Right lung (tissue), 5 donors: ENCODE measurements around the gene SPTBN1. TPM values are rescaled to one million over a fixed set of nuclear protein-coding genes. Genes with fewer than 3 reads are reported as not detected.
A peak's percentile ranks its signal among the peaks of the same experiment; 100 is the strongest.

ENCODE experiments used
- DNase-seq, 2 donors: peaks; one replicate each; pipeline ENCODE4 v3.0.0-alpha.2; 2013
- polyA plus RNA-seq, 5 donors: library from polyadenylated mRNA; unstranded; fragments of 120-200 nt; gene quantifications; one replicate each; pipeline versions ENCODE4 v1.2.1 to v1.2.3, GENCODE V29; 2013; ENCODE audit warnings: inconsistent platforms in 1 of 5, low replicate concordance in 1 of 5; ENCODE audit not compliant: insufficient read length in 5 of 5, insufficient read depth in 1 of 5

SPTBN1 gene
- polyA plus RNA-seq, 5 donors, result 413 to 552 (median 522) TPM

DNA sequence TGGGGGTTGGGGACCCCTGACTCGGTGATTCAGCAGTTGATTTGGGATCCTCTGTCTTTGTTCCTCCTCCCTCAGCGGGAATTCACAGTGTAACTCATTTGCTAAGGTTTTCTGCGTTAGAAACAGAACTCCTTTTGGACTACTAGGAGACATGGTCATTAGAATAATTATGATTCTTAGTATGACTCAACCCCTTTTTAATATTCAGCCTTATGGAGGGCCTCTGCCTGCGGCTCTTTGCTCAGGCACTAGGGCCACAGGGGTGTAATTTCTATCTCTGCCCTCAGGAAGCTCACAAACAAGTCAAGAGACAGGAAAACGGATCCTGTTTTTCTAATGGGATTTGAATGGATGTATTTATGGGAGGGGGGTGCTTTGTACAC is 117.4 kb downstream of the SPTBN1 start:
- no peak for DNase-seq

- no peak for DNase-seq
These were observed 118.2 kb downstream of the SPTBN1 start for GRCh38 chr2:54574107-54574859.

DNA sequence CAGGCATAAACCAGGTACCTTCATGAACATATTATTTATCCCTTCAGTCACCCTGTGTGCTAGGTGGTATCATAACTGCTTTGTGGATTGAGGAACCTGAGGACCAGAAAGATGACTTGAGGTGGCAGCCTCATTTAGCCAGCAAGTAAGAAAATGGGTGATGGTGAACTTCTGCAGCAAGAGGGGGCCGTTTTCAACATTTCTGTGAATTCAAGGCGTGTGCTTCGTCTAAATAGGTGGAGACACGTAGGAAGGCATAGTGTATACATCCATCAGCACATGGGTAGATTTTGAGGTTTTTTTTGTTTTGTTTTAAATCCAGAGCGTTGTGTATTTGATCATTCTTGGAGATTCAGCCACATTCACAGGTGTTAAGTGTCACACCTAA is 118.7 kb downstream of the SPTBN1 start:
- no peak for DNase-seq

GRCh38 chr2:54575379-54575888 is 119.3 kb downstream of the SPTBN1 start:
- DNase-seq, result no peak

- no peak for DNase-seq
These were observed 120.9 kb downstream of the SPTBN1 start for GRCh38 chr2:54577035-54577434.

DNA sequence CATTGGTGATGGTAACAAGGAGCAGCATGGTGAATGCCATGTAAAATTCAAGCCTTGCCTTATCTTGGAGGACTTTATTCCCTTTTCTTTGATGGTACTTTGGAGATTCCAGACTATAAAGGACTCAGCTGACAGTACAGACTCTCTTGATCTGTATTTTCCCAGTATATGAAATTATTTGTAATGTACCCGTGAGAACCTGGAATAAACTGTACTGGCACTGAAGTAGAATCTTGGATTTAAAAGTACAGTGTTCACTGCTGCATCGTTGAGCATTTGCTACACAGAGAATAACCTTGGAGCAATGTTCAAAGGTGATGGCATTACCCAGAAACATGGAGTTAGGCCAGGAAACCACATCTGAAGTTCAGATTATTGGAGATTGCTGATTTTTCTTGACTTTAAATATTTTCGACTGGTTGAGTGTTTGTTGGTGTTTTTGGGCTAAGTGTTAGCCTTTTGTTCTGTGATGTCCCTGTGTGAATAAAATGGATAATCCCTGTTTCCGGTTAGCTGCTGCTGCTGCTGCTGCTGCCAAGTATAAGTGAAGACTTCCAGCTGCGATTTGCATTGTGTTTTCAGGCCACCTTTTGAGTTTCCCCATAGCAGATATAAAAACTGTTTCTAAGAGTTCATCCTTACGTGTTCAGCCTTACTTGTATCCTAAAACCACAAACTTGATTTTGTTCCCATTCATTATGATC is 122.0 kb downstream of the SPTBN1 start:
- DNase-seq, result peak in 1 of 2 donors; percentile 50

DNA sequence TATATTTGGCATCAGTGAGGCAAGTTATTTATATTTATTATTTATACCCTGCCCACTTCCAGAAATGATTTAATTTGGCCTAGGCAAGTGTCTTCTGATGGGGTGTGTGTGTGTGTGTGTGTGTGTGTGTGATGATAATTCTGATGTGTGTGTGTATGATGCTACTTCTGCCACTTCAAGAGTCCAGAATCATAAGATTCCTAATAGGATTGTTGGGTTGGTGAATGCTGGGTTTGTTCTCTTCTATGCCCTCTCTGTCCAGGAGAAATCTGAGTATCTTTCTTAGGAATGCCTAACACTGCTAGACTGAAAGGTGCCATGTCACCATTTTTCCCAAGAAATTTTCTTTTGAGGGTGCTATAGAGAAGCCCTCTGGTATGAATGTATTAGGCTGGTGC is 122.5 kb downstream of the SPTBN1 start:
- no peak for DNase-seq

GRCh38 chr2:54579061-54579681 is 123.0 kb downstream of the SPTBN1 start:
- DNase-seq, result no peak

- no peak for DNase-seq
These were observed 123.8 kb downstream of the SPTBN1 start for GRCh38 chr2:54579682-54580620.

GRCh38 chr2:54581326-54582039 is 125.4 kb downstream of the SPTBN1 start:
- DNase-seq, result no peak

DNA sequence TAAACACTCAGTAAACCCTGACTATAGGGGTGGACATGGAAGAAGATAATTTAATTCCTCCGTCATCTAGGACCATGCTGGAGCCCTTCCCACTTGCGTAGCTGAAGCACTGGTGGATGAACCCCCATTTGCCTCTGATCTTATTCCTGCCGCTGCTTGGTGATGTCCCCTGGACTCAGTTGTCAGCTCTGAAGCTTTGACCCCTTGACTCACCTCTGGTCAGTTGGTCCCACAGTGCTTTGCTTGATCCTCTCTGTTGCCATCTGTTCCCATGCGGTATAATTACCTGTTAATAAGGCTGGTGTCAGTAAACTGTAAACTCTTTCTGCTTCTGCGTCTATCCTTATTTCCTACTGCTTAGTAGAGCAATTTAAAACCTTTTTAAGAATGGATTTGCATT is 126.9 kb downstream of the SPTBN1 start:
- no peak for DNase-seq

DNA sequence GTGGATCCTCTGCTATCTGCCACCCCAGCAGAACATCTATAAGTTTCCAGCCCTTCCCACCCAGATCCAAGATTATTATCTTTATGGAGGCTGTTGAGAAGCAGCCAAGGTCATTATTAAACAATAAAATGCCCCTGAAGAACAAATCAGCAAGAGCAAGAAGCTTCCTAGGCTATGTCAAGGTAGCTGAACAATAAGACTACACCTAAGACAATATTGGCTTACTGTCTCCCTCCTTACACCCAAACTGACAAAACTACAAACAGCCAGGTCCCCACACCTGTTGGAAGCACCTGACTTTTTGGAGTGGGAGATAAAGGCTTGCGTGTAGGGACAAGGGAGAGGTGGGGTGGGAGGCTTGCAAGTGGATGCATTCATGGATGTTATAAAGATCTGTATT is 128.5 kb downstream of the SPTBN1 start:
- DNase-seq, result no peak

GRCh38 chr2:54585136-54585733 is 129.1 kb downstream of the SPTBN1 start:
- DNase-seq, result no peak

DNA sequence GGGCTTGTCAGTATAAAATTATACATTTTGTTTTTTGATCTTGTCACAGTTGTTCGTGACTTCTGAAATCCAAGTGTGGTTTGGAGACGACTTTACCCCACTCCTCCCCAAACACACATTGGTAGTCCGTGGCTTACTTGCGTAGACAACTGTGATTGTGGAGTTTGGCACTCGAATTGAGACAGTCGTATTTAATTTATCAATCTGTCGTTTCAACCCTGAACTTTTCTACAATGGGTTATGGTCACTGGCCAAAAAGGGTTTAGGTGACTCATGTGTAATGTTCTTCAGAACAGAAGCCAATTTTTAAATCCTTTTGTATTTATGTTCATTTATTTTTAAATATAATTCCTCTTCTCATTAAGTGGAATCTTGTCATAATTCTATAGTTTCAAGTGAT is 129.9 kb downstream of the SPTBN1 start:
- no peak for DNase-seq

GRCh38 chr2:54586494-54586893 is 130.4 kb downstream of the SPTBN1 start:
- DNase-seq, result no peak

DNA sequence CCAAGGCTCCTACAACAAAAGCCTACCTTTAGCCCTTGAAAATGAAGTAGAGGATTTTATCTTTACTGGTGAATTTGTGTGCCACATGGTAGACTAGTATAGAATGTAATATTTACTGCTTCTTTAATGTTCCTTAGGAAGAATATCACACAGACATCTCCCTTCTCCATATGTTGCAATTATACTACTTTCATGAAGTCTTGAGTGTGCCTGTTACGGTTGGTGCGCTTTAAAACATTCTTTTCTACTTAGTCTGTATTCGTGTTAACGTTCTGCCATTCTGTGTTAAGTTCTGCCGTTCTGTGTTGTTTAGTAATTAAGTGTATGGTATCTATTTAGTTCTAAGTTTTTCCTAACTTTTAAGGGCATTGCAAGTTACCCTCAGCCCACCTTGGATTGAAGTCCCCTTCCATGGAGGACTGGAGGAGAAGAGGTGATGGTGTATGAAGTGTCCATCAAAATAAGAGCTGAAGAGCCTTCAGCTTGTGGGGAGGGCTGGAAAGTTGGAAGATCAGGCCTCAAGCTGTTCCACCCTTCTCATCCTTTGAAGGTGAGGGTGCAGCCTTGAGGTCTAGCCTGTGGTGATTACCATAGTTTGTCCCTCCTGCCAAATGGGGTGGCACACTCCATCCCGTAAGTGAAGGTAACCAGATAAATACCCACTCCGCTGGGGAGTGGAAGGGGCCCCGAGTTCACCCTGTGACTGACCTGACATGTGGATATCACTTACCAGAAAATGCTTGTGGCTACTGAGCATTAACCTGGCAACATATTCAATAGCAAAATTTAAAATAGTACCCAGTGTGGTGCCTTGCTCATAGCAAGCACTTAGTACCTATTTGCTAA is 131.3 kb downstream of the SPTBN1 start:
- DNase-seq, result no peak

DNA sequence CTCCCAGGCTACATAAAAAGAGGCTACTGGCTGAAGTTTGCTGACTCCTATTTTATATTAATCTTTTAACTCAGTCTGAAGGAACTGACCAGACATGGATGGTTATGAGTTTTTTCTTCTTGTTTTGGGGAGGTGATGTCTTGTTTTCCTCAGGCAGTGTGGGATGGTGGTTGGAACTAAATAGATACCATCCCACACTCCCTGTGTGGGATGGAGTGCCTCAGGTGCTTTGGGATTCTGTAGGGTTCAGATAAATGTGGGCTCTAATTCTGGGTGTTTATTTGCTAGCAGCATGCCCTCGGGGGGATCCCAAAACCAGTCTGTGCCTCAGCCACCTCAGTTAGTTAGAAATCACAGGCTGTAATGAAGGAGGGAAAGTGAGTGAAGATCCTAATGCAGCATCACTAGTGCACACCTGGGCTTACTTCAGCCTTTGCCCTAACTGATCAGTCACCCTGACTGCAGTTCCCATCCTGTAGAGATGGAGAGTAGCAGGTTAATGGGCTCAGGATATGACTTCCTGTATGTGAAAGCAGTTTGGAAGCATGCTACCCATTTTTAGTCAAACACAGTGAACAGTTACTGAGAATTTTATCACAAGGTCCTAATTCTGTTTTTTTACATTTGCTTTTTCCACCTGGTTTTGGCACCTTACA is 132.2 kb downstream of the SPTBN1 start:
- DNase-seq, result no peak

- no peak for DNase-seq
These were observed 132.9 kb downstream of the SPTBN1 start for GRCh38 chr2:54589038-54589339.
